GM19438 (cell line): Measurements from ENCODE around the gene ST8SIA1.

ENCODE experiments used
- ATAC-seq: cut with Tn5 transposase; IDR thresholded peaks from one replicate; pipeline ENCODE4 v1.9.1; 2021; ENCODE audit warnings: low read depth; ENCODE audit not compliant: unreplicated experiment

Gene ST8SIA1

DNA sequence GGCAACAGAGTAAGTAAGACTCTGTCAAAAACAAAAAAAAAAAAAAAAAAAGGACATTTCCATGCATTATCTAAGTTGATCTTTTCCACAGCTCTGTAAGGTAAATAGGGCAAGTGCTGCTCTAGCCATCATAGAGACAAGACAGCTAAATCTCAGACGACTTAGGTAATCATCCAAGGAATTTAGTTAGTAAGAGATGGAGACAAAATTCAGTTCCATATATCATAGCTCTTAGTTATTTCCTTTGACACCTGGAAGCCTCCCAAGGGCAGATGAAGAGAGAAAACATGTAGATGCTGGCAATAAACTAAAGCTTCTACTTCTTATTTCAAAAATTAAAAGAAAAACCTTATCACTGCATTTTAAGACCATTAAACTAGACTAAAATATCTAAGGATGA lies 48.7 kb downstream of the ST8SIA1 start:
- ATAC-seq = no peak

- ATAC-seq = no peak
These were observed 49.6 kb downstream of the ST8SIA1 start for GRCh38 chr12:22284871-22285270.

- no peak for ATAC-seq
These were observed 51.0 kb downstream of the ST8SIA1 start for GRCh38 chr12:22283508-22283907.

DNA sequence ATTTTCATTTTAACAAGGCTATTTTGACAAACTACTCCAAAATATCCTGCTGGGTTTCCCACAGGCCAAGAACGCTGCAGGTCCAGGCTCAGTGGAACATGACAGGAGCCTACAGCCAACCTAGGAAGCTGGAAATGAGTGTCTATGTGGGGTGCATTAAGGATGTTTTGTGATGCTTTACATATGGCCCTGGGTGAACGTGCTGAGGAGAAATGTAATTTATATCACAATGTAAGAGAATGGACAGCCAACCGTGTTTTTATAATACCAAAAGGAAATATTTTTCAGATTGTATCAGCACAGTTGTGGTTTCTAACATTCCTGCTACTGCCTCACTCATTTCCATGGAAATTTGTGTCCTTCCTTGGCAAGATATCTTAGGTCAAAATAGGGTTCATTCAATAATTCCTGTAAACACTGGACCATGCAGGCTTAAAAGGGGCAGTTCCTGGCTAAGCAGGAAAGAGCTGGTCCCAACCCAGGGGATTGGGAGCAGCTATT lies 51.5 kb downstream of the ST8SIA1 start:
- ATAC-seq = no peak

DNA sequence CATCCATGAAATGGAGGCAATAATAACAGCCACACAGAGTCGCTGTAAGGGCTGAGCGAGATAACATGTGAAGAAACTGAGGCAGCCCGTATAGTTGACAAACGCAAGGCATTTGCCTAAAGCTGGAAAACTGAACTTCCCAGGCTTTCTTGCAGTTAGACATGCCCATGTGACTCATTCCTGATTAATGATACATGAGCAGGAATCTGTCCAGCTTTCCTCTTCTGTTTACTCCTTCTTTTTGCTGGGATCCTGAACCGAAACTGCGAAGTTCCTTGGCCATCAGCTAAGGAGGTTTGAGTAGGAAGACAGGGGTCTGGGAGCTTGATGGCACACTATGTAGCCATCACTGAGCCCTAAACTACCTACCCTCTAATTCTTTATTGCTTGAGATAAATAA lies 52.2 kb downstream of the ST8SIA1 start:
- no peak for ATAC-seq

DNA sequence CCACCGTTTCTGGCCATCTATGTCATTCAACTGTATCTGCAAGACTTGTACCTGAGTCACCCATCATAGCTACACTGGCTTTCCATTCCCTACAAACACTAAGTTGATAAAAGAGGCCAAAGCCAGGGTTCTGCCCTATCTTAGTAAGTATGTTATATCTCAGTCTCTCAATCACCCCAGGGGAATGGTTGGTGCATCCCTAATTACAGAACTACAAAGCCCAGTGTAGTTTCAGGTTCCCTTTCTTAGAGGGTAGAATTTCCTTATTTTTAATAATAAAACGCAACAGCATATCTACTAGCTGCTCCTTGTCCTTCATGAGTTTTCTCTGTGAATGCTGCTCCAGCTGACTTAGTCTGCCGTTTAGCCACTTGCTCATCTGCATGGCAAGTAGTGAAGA lies 57.6 kb downstream of the ST8SIA1 start:
- ATAC-seq = no peak

- ATAC-seq = no peak
These were observed 58.2 kb downstream of the ST8SIA1 start for GRCh38 chr12:22276313-22276712.

- no peak for ATAC-seq
These were observed 58.7 kb downstream of the ST8SIA1 start for GRCh38 chr12:22275843-22276242.

GRCh38 chr12:22272335-22273151 lies 62.0 kb downstream of the ST8SIA1 start:
- no peak for ATAC-seq

- no peak for ATAC-seq
These were observed 63.5 kb downstream of the ST8SIA1 start for GRCh38 chr12:22271023-22271422.

DNA sequence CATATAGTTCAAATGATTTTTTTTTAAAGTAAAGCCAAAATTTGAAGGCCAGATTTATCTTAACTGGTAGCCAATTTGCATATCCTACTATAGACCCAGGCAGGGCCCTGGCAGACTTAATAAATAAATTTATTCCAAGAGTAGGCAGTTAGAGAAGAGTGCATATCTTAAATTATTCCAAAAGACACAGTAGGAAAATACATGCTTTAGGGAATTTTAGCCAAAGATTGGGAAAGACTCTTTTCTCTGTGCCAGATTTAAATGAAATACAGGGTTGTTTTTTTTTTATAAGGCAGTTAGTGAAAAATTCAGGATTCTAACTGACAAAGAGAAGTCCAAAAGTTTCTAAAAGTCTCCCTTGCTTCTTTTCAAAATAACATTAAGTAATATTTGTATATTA lies 65.5 kb downstream of the ST8SIA1 start:
- no peak for ATAC-seq

DNA sequence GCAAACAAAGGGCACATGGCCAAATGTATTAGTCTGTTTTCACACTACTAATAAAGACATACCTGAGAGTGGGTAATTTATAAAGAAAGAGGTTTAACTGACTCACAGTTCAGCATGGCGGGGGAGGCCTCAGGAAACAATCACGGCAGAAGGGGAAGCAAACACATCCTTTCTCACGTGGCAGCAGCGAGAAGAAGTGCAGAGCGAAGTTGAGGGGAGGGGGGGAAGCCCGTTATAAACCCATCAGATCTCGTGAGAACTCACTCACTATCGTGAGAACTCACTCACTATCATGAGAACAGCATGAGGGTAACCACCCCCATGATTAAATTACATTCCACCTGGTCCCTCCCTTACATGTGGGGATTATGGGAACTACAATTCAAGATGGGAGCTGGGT lies 66.1 kb downstream of the ST8SIA1 start:
- no peak for ATAC-seq

DNA sequence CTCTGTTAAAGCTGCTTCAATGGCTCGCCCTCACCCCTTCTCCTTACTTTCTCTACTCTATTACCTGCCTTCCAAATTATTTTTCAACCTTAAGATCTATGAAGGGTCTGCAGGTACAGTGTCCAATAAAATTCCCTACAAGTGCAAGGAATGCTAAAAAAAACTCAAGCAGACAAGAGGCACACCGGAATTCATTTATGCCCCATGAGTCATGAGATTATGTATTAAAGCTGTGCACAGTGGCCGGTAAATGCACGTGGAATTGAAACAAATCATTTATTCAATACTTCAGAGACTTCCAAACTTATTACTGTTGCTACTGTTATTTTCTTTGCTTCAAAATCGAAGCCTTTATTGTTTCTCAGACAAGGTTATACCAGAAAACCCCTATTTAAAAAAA lies 68.4 kb downstream of the ST8SIA1 start:
- ATAC-seq = no peak

DNA sequence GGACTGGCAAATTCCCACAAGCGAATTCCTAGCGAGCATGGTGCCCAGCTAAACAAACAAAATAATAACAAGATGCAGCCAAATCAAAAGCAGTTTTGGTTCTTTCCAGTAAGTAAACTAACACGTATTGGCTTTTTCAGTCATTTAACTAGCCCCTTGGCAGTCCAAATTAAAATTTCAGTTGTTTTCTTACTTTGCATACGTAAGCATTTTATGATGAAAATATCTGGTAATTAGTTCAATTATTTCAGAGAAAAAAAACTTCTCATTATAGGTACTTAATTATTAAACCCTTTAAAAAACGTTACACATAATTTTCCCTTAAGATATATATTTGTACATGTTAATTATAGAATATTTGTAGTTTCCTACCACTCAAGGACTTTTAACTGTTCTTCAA lies 70.1 kb downstream of the ST8SIA1 start:
- no peak for ATAC-seq

- no peak for ATAC-seq
These were observed 72.2 kb downstream of the ST8SIA1 start for GRCh38 chr12:22262309-22262708.

DNA sequence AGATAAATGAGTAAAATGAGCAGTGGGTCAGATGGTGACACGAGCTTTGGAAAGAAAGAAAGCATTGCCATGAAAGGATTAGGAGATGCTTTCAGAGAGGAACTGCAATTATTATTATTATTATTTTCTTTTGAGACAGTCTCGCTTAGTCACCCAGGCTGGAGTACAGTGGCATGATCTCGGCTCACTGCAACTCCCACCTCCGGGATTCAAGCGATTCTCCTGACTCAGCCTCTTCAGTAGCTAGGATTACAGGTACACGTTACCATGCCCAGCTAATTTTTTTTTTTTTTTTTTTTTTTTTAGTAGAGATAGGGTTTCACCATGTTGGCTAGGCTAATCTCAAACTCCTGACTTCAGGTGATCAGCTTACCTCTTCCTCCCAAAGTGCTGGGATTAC lies 77.4 kb downstream of the ST8SIA1 start:
- no peak for ATAC-seq

DNA sequence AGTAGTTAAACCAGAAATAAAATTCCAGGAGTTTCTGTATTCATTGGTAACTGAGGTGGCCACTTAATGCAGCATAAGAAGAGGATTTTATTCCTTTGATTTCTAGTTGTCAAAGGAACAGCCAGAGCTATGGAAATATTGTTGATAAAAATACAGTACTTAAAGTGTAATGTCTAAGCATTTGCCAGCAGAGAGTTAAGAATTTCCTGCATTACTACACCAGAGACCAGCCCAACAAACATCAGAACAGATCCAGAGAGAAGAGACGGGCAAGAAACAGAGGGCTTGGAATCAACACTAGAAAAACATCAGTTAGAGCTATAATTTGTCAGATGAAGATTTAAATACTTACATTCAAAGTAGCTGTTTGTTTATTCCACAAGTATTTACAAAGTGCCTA lies 77.9 kb downstream of the ST8SIA1 start:
- ATAC-seq = no peak

GRCh38 chr12:22256041-22256441 lies 78.5 kb downstream of the ST8SIA1 start:
- no peak for ATAC-seq

- ATAC-seq = no peak
These were observed 79.4 kb downstream of the ST8SIA1 start for GRCh38 chr12:22255097-22255496.

DNA sequence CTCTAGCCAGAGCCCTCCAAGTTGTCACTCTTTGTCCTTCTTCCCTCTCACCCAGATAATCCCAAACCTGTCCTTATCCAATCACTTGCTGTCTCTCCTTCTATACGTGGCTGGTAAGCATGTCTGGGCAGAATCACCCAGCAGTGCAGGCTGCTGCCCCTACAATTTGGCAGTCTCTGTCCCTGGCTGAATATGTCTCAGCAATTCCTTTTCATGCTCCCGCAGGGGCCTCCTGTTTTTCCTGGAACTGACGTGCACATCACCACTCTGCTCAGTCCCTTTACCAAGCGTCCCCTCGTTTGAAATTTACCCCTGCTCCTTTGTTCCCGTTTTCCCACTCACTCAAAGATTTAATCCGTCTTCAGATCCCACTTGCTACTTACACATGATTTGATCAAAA lies 80.0 kb downstream of the ST8SIA1 start:
- ATAC-seq = no peak

DNA sequence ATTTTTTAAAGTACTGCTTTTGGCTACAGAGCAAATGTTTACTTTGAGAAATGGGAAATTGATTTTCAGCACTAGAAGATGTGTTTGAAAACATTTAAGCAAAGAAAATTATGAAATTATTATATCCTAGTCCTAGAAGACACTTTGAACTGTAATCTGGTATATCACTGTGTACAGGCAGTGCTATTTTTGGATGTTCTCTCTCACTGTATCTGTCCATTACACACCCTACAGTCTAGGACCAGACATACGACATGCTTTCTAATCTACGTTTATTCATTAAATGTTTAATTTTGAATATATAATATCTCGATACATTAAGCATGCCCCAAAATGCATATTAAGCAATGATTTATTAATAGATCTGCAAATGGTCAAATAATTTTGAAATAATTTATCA lies 82.5 kb downstream of the ST8SIA1 start:
- ATAC-seq = no peak

GRCh38 chr12:22250762-22251161 lies 83.7 kb downstream of the ST8SIA1 start:
- ATAC-seq = no peak
